HCT116 (cell line): ENCODE results near the gene YKT6. TPM values are rescaled to one million over a fixed set of nuclear protein-coding genes. Genes with fewer than 3 reads are reported as not detected.

Source experiments
- ATAC-seq: fragments of 200-7000 bp; cut with Tn5 transposase; 2 replicates; pipeline ENCODE4 v1.9.1; 2020; ENCODE audit warnings: mild to moderate bottlenecking, moderate library complexity
- BruUV-seq: library from RNA; stranded (reverse); fragments of 400-500 nt; replicated peaks from 2 replicates; lab custom pipeline; 2021; lab: Mats Ljungman, UMichigan
- CTCF ChIA-PET: fragments of 300-600 bp; sonication (Branson Sonifier 250); formaldehyde crosslinking; loops from one replicate; lab custom pipeline; 2021; ENCODE audit warnings: antibody characterized with exemption; lab: Charles Lee
- POLR2A ChIA-PET: fragments of 300-600, 350-600 bp; sonication (Branson Sonifier 250); formaldehyde crosslinking; loops from one replicate; lab custom pipeline; 2021; ENCODE audit warnings: antibody characterized with exemption; lab: Charles Lee
- RAD21 ChIA-PET, 2 experiments: fragments of 300-600 bp; sonication (Branson Sonifier 250); formaldehyde crosslinking; loops; one replicate each; lab custom pipeline; 2023; ENCODE audit warnings: low total read pairs in 2 of 2; ENCODE audit not compliant: uncharacterized antibody in 2 of 2, unreplicated experiment in 2 of 2, low non-redundant PET in 1 of 2; lab: Charles Lee
- DNase-seq: peaks from one replicate; pipeline ENCODE4 v3.0.0-alpha.2; 2010; ENCODE audit warnings: low read depth, low spot score
- H2AFZ ChIP-seq: fragments of 200-600 bp; shearing (Covaris generic), sonication (generic); 2 replicates; pipeline ENCODE4 v1.6.1; 2017; ENCODE audit warnings: low read depth, mixed run types, mixed read lengths, antibody characterized with exemption, low read length; ENCODE audit not compliant: poor library complexity, severe bottlenecking
- H3K27ac ChIP-seq: 2 replicates; pipeline ENCODE4 v1.5.1; 2012; ENCODE audit warnings: low read depth, low read length
- H3K27me3 ChIP-seq: fragments of 200-600 bp; sonication (generic); 2 replicates; pipeline ENCODE4 v1.6.1; 2016; ENCODE audit warnings: mixed run types, low read length, mixed read lengths; ENCODE audit not compliant: insufficient read depth
- H3K36me3 ChIP-seq, 2 experiments: fragments of 200-500 bp in 1 of 2; fragments of 200-600 bp in 1 of 2; sonication (Bioruptor generic) in 1 of 2; sonication (generic) in 1 of 2; 2 replicates each; pipeline versions ENCODE4 v1.5.1 to v1.6.1; 2014 to 2016; ENCODE audit warnings: low read length in 2 of 2, inconsistent platforms in 1 of 2, mixed read lengths in 1 of 2, mixed run types in 1 of 2; ENCODE audit not compliant: insufficient read depth in 2 of 2, control insufficient read depth in 1 of 2
- H3K4me1 ChIP-seq, 2 experiments: fragments of 200-600 bp in 1 of 2; sonication (generic) in 1 of 2; 2 replicates each; pipeline versions ENCODE4 v1.5.1 to v1.6.1; 2012 to 2017; ENCODE audit warnings: low read length in 2 of 2, inconsistent platforms in 1 of 2, mild to moderate bottlenecking in 1 of 2, mixed read lengths in 1 of 2, mixed run types in 1 of 2, moderate library complexity in 1 of 2; ENCODE audit not compliant: insufficient read depth in 2 of 2, control insufficient read depth in 1 of 2
- H3K4me2 ChIP-seq: fragments of 200-600 bp; sonication (generic); 2 replicates; pipeline ENCODE4 v1.6.1; 2017; ENCODE audit warnings: mixed run types, low read length, mixed read lengths
- H3K4me3 ChIP-seq, 2 experiments: fragments of 200-600 bp in 1 of 2; sonication (generic) in 1 of 2; replicated peaks in 1 of 2; 2 replicates each; pipeline ENCODE4 v1.5.1; 2011 to 2016; ENCODE audit warnings: low read length in 2 of 2, control low read depth in 1 of 2, low read depth in 1 of 2, mild to moderate bottlenecking in 1 of 2, mixed read lengths in 1 of 2, mixed run types in 1 of 2
- H3K79me2 ChIP-seq: fragments of 200-600 bp; sonication (generic); 2 replicates; pipeline ENCODE4 v1.6.1; 2017; ENCODE audit warnings: mild to moderate bottlenecking, mixed run types, low read length, moderate library complexity, mixed read lengths; ENCODE audit not compliant: insufficient read depth
- H3K9ac ChIP-seq: fragments of 200-600 bp; sonication (generic); 2 replicates; pipeline ENCODE4 v1.6.1; 2016; ENCODE audit warnings: low read length, mixed read lengths
- H3K9me2 ChIP-seq: fragments of 200-600 bp; sonication (generic), shearing (Covaris generic); 2 replicates; pipeline ENCODE4 v1.6.1; 2017; ENCODE audit warnings: mixed run types, mild to moderate bottlenecking, moderate library complexity; ENCODE audit not compliant: insufficient read depth
- H3K9me3 ChIP-seq, 2 experiments: fragments of 200-500 bp in 1 of 2; fragments of 200-600 bp in 1 of 2; sonication (Bioruptor generic) in 1 of 2; sonication (generic) in 1 of 2; 2 replicates each; pipeline ENCODE4 v1.6.1; 2014 to 2017; ENCODE audit warnings: low read length in 2 of 2, mixed read lengths in 2 of 2, inconsistent platforms in 1 of 2, low read depth in 1 of 2, mild to moderate bottlenecking in 1 of 2, mixed run types in 1 of 2, moderate library complexity in 1 of 2; ENCODE audit not compliant: control insufficient read depth in 1 of 2, insufficient read depth in 1 of 2
- H4K20me1 ChIP-seq: fragments of 200-600 bp; sonication (generic), shearing (Covaris generic); 2 replicates; pipeline ENCODE4 v1.6.1; 2017; ENCODE audit warnings: mixed run types, mild to moderate bottlenecking, moderate library complexity; ENCODE audit not compliant: insufficient read depth
- CBX3 ChIP-seq: IDR thresholded peaks from 2 replicates; pipeline ENCODE4 v1.6.1; 2012; ENCODE audit warnings: low read depth
- CEBPB ChIP-seq: IDR thresholded peaks from 2 replicates; pipeline ENCODE4 v1.6.1; 2012; ENCODE audit warnings: low read depth
- ELF1 ChIP-seq: IDR thresholded peaks from 2 replicates; pipeline ENCODE4 v1.6.1; 2012; ENCODE audit warnings: low read depth, borderline replicate concordance
- EZH2 ChIP-seq: fragments of 200-600 bp; sonication (generic); IDR thresholded peaks from 2 replicates; pipeline ENCODE4 v1.6.1; 2017; ENCODE audit warnings: antibody characterized with exemption, mixed run types
- EZH2phosphoT487 ChIP-seq: fragments of 200-600 bp; IDR thresholded peaks from 2 replicates; pipeline ENCODE4 v1.6.1; 2018; ENCODE audit warnings: antibody characterized with exemption, borderline replicate concordance
- JUND ChIP-seq: IDR thresholded peaks from 2 replicates; pipeline ENCODE4 v1.6.1; 2012
- POLR2A ChIP-seq: IDR thresholded peaks from 2 replicates; pipeline ENCODE4 v1.7.0; 2011; ENCODE audit warnings: borderline replicate concordance; ENCODE audit not compliant: insufficient read depth, insufficient read length; ENCODE audit errors: extremely low read depth
- POLR2AphosphoS5 ChIP-seq: IDR thresholded peaks from 2 replicates; pipeline ENCODE4 v1.6.1; 2011; ENCODE audit warnings: mild to moderate bottlenecking, low read depth, low read length, moderate library complexity
- RAD21 ChIP-seq: IDR thresholded peaks from 2 replicates; pipeline ENCODE4 v1.6.1; 2012; ENCODE audit warnings: low read depth, mild to moderate bottlenecking
- SIN3A ChIP-seq: IDR thresholded peaks from 2 replicates; pipeline ENCODE4 v1.6.1; 2012; ENCODE audit warnings: low read depth
- SP1 ChIP-seq: IDR thresholded peaks from 2 replicates; pipeline ENCODE4 v1.6.1; 2012; ENCODE audit warnings: low read depth
- SRF ChIP-seq: IDR thresholded peaks from 2 replicates; pipeline ENCODE4 v1.6.1; 2012; ENCODE audit warnings: low read depth
- TCF7L2 ChIP-seq: IDR thresholded peaks from 2 replicates; pipeline ENCODE4 v1.7.0; 2011; ENCODE audit warnings: borderline replicate concordance, inconsistent platforms; ENCODE audit not compliant: insufficient read depth, insufficient read length; ENCODE audit errors: extremely low read depth
- YY1 ChIP-seq: IDR thresholded peaks from 2 replicates; pipeline ENCODE4 v1.6.1; 2011; ENCODE audit warnings: low read length, low read depth, moderate library complexity, mild to moderate bottlenecking; ENCODE audit not compliant: insufficient replicate concordance; ENCODE audit errors: extremely low read depth
- ZFX ChIP-seq: fragments of 450-650 bp; IDR thresholded peaks from 2 replicates; pipeline ENCODE4 v1.6.1; 2017
- ZNF274 ChIP-seq: fragments of 200-500 bp; sonication (Bioruptor generic); IDR thresholded peaks from 2 replicates; pipeline ENCODE4 v1.6.1; 2014; ENCODE audit warnings: mild to moderate bottlenecking, low read depth, low read length, inconsistent platforms
- intact Hi-C: fragments of 100-400 bp; cut with micrococcal nuclease; formaldehyde crosslinking; loops from 2 replicates; pipeline ENCODE4 v1.10.0; 2022
- total RNA-seq: library from RNA; stranded (reverse); gene quantifications from one replicate; pipeline ENCODE4 v1.2.1, GENCODE V29; 2021; ENCODE audit not compliant: unreplicated experiment
- TF ChIP-seq, protein P1 (sequence below): IDR thresholded peaks from 2 replicates; pipeline ENCODE4 v1.6.1; 2012
- TF ChIP-seq, protein P2 (sequence below): IDR thresholded peaks from 2 replicates; pipeline ENCODE4 v1.6.1; 2011; ENCODE audit warnings: mild to moderate bottlenecking, low read length, moderate library complexity; ENCODE audit not compliant: insufficient replicate concordance; ENCODE audit errors: extremely low read depth

Gene YKT6
- total RNA-seq, 1 experiment from 2014 or later, result 84.8 TPM

DNA sequence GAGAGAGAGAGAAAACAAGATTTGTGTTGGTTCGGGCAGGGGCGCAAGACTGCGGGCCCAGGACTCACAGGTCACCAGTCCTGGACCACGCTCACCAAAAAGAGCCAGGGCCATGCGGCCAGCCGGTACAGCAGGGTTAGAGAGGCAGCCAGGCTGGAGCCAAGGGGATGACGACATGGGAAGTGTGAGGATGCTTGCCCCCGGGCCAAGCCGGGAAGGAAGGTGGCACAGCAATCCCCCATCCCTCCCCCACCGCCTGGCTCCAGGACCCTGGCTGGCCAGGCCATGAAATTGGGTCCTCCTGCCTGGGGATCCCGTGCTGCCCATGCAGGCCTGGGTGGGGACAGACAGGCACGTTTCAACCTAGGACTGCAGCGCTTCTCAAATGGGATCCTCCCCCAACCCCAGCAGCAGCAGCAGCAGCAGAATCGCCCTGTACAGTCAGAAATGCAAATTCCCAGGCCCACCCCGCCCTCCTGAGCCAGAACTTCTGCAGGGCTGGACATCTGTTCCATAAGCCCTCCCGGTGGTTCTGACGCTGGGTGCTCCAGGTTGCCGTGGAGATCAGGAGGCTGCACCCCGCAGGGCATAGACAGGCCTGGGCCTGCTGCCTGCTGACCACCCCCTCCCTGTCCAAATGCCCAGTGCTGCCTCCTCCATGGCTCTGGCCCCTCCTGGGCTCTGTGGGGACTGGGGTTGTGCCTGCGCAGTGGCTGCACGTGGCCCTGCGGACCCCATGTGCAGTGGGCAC is 35.0 kb downstream of the YKT6 start:
- H3K9me2 ChIP-seq, result no peaks in the 10 kb centered on the region
- H3K27me3 ChIP-seq, result no peaks in the 10 kb centered on the region
- ATAC-seq, result no peak
- H3K79me2 ChIP-seq, result no peaks in the 10 kb centered on the region
- CTCF ChIA-PET, result no interaction called here
- no peaks in the 10 kb centered on the region for H3K36me3 ChIP-seq
- BruUV-seq, result no TSS peak
- intact Hi-C loops, result no loop called here
- no peaks in the 10 kb centered on the region for H3K9me3 ChIP-seq
- RAD21 ChIA-PET, result no interaction called here
- H3K4me3 ChIP-seq, result no peak overlapping the region
- no peak overlapping the region for H2AFZ ChIP-seq
- H3K4me2 ChIP-seq, result no peak overlapping the region
- 0 out of 4 replicates have a peak, but pooled peaks cover 0 to under 1% of the 10 kb centered on the region in 2 experiments for H3K4me1 ChIP-seq
- H4K20me1 ChIP-seq, result no peaks in the 10 kb centered on the region
- no peak for DNase-seq
- H3K27ac ChIP-seq, result no peak overlapping the region
- POLR2A ChIA-PET, result no interaction called here
- TF ChIP-seq SRF (no peak), EZH2 (no peak), YY1 (no peak), SP1 (no peak), POLR2A (no peak), ZFX (no peak), SIN3A (no peak), RAD21 (no peak), CBX3 (no peak), TCF7L2 (no peak), EZH2phosphoT487 (no peak), CEBPB (no peak), JUND (no peak), POLR2AphosphoS5 (no peak), ELF1 (no peak), ZNF274 (no peak)
- TF ChIP-seq, protein P1, sequence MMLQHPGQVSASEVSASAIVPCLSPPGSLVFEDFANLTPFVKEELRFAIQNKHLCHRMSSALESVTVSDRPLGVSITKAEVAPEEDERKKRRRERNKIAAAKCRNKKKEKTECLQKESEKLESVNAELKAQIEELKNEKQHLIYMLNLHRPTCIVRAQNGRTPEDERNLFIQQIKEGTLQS, result no peak
- TF ChIP-seq, protein P2, sequence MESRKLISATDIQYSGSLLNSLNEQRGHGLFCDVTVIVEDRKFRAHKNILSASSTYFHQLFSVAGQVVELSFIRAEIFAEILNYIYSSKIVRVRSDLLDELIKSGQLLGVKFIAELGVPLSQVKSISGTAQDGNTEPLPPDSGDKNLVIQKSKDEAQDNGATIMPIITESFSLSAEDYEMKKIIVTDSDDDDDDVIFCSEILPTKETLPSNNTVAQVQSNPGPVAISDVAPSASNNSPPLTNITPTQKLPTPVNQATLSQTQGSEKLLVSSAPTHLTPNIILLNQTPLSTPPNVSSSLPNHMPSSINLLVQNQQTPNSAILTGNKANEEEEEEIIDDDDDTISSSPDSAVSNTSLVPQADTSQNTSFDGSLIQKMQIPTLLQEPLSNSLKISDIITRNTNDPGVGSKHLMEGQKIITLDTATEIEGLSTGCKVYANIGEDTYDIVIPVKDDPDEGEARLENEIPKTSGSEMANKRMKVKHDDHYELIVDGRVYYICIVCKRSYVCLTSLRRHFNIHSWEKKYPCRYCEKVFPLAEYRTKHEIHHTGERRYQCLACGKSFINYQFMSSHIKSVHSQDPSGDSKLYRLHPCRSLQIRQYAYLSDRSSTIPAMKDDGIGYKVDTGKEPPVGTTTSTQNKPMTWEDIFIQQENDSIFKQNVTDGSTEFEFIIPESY, result no peak
- no peak overlapping the region for H3K9ac ChIP-seq
